ENCODE results near the gene LUZP2.
"Not testable (repeated sequence)": the region's sequence is repeated elsewhere in the genome, so short reads cannot be mapped to it uniquely, and the experiment has no call there.

The LUZP2 gene

DNA sequence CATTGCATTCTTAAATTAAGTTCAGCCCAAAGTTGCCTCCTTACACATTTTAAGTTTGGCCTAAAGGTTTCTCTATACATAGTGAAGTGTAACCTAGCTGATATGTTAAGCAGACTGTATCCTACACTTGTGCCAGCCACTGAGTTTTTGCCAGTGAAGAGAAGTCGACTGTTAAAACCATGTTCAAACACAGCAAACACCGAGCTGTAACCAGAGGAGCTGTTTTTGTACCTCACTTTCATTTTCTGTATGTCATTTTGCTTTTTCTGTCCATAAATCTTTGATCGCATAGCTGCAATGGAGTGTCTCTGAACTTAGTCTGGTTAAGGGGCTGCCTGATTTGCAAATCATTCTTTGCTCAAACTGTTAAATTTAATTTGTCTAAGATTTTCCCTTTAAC is 403.7 kb downstream of the LUZP2 start:
- Histone ChIP-seq H3K27me3 (ENCODE audit: control insufficient read depth, insufficient read depth, low read length) (no peaks in the 10 kb centered on the region), H3K4me1 (ENCODE audit: control insufficient read depth, insufficient read depth, low read length) (peaks cover 5% of the 10 kb centered on the region; the same call in 1 of the 2 replicates), H3K36me3 (ENCODE audit: control insufficient read depth, insufficient read depth, low read length) (no peaks in the 10 kb centered on the region), H3K9ac (ENCODE audit: low read depth, low read length) (no peak overlapping the region), H3K9me3 (ENCODE audit: control insufficient read depth, insufficient read depth, low read length) (no peaks in the 10 kb centered on the region), H3K27ac (ENCODE audit: low read depth, low read length) (no peak overlapping the region), H3K4me3 (ENCODE audit: low read depth, low read length) (no peak overlapping the region)

DNA sequence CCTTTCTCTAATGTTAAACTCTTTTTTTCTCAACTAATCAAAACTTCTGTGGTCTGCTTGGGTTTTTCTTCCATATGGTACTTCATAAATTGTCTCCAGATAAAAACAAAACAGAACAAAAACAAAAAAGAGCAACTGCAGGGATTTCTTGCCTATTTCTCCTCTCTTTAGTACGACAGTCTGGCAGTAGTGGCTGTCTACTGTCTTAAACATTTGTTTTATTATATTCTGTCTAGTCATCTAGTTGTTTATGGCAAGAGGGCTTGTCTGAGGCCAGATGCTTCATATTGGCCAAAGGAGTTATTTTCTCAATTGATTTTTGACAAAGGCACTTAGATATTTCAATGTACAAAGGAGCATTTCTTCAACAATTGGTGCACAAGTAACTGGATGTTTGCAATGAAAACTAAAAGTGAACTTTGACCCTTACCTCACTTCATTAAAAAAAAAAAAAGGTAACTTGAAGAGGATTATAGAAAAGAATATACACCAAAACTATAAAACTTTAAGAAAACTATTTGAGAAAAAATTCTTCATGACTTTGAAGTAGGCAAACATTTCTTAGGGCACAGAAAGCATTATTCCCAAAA is 404.2 kb downstream of the LUZP2 start:
- Histone ChIP-seq H3K36me3 (ENCODE audit: control insufficient read depth, insufficient read depth, low read length) (no peaks in the 10 kb centered on the region), H3K4me1 (ENCODE audit: control insufficient read depth, insufficient read depth, low read length) (peaks cover 5% of the 10 kb centered on the region; the same call in 1 of the 2 replicates), H3K9me3 (ENCODE audit: control insufficient read depth, insufficient read depth, low read length) (no peaks in the 10 kb centered on the region), H3K4me3 (ENCODE audit: low read depth, low read length) (no peak overlapping the region), H3K27ac (ENCODE audit: low read depth, low read length) (no peak overlapping the region), H3K27me3 (ENCODE audit: control insufficient read depth, insufficient read depth, low read length) (no peaks in the 10 kb centered on the region), H3K9ac (ENCODE audit: low read depth, low read length) (no peak overlapping the region)

DNA sequence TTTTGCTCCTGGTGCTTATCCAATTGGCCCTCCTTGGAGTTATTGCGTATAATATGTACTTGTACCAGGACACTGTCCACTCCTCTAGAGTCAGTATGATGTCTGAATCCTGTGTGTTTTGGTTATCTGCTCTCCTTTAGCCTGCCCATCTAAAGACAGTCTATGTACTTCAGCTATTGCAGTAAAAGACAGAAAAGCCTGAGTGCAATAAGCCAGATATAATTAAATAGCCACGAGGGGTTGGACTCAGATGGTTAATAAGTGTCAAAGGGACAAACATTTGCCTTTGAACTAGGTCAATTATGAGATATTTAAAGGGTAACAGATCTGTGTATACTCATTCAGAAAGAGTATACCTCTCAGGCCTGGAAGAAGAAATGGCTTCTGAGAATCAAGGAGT is 406.7 kb downstream of the LUZP2 start:
- no peaks in the 10 kb centered on the region for H3K27me3 ChIP-seq (ENCODE audit: control insufficient read depth, insufficient read depth, low read length)
- no peak overlapping the region for H3K4me3 ChIP-seq (ENCODE audit: low read depth, low read length)
- no peaks in the 10 kb centered on the region for H3K36me3 ChIP-seq (ENCODE audit: control insufficient read depth, insufficient read depth, low read length)
- H3K9me3 ChIP-seq (ENCODE audit: control insufficient read depth, insufficient read depth, low read length): no peaks in the 10 kb centered on the region
- no peak overlapping the region for H3K9ac ChIP-seq (ENCODE audit: low read depth, low read length)
- peaks cover 5% of the 10 kb centered on the region; the same call in 1 of the 2 replicates for H3K4me1 ChIP-seq (ENCODE audit: control insufficient read depth, insufficient read depth, low read length)
- H3K27ac ChIP-seq (ENCODE audit: low read depth, low read length): no peak overlapping the region

DNA sequence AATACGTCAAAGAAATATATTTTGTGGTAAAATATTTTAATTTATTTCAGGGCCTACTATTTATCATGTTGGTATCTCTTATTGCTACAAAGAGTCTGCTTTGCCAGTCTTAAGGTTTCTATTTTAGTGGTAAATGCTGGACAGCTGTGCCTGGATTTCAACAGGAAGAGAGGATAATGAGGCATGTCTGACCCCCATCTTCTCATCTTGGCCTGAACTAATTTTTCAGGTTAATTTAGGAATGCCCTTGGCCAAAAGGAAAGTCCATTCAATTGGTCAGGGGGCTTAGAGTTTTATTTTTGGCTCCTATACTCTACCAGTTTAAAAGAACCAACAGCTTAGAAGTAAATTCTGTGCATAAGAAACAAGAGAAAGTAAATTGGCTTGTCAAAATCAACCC is 428.2 kb downstream of the LUZP2 start:
- Histone ChIP-seq H3K27me3 (ENCODE audit: control insufficient read depth, insufficient read depth, low read length) (no peaks in the 10 kb centered on the region), H3K9me3 (ENCODE audit: control insufficient read depth, insufficient read depth, low read length) (no peaks in the 10 kb centered on the region), H3K27ac (ENCODE audit: low read depth, low read length) (no peak overlapping the region), H3K4me3 (ENCODE audit: low read depth, low read length) (no peak overlapping the region), H3K4me1 (ENCODE audit: control insufficient read depth, insufficient read depth, low read length) (no peaks in the 10 kb centered on the region), H3K9ac (ENCODE audit: low read depth, low read length) (no peak overlapping the region), H3K36me3 (ENCODE audit: control insufficient read depth, insufficient read depth, low read length) (no peaks in the 10 kb centered on the region)

DNA sequence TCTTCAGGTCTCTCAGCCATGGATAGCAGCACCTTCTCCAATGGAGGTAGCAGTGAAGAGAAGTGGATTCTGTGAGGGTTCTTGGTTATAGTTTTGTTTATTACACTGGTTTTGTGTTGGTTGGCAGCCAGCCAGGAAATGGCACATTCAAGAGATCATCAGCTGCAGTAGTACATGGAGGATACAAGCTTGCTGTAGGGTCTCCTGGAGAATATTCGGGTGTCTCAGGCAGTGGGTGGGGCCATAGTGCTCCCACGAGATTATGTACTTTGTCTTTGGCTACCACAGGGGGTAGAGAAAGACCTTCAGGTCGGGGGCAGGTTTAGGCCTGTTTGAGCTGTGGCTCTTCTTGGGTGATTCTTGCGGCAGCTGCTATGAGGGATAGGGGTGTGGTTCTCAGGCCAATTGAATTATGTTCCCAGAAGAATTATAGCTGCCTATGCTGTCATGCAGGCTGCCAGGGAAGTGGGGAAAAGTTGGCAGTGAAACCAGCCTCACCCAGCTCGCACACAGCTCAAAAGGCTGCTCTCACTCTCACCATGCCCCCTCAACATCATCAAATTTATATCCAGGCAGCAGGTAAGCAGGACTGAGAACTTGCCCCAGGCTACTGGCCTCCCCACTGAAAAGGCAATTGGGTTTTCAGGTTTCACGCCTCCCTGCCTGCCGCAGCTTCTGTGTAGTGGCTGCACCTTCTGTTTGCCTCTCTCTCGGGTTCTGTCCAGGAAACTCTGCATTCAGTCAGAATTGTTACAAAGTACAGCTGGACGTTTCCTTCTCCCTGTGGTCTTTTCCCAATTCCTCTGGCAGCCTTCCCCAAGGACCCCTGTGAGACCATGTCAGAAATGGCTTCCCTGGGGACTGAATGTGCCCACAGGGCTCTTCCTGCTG is 435.5 kb downstream of the LUZP2 start:
- Histone ChIP-seq H3K27ac (ENCODE audit: low read depth, low read length) (no peak overlapping the region), H3K9me3 (ENCODE audit: control insufficient read depth, insufficient read depth, low read length) (no peaks in the 10 kb centered on the region), H3K9ac (ENCODE audit: low read depth, low read length) (no peak overlapping the region), H3K27me3 (ENCODE audit: control insufficient read depth, insufficient read depth, low read length) (no peaks in the 10 kb centered on the region), H3K36me3 (ENCODE audit: control insufficient read depth, insufficient read depth, low read length) (no peaks in the 10 kb centered on the region), H3K4me3 (ENCODE audit: low read depth, low read length) (no peak overlapping the region), H3K4me1 (ENCODE audit: control insufficient read depth, insufficient read depth, low read length) (peaks cover 8% of the 10 kb centered on the region)

DNA sequence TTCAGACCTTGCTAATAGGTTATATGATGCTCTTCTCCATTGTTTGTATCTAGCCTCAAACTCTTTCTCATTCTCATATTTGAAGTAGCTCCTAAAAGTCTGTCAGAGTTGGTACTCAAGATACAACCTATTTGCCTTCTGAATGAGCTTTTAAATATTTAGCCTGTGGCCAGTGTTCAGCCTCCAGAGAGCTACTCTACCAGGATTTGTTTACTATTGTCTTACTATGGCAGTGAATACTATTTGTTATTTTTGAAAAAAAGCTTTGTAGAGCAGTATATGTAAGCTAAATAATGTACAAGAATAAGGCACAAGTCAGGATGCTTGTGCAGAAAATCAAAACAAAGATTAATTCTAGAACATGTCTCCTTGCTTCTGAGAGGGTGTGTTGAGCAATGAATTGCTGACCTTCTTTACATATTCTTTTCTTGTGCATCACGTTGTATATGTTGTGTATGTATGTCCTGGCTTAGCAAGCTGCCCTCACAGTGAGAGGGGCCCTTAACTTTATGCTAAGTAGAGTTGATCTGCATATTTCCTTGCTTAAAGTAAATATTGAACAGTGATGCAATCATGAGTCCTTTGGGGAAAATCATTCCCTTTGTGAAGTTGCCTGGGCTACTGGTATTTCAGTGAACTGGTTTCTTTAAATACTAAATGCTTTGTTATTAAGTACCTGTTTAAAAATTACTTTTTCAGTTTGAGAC is 438.0 kb downstream of the LUZP2 start:
- Histone ChIP-seq H3K9ac (ENCODE audit: low read depth, low read length) (no peak overlapping the region), H3K27ac (ENCODE audit: low read depth, low read length) (no peak overlapping the region), H3K36me3 (ENCODE audit: control insufficient read depth, insufficient read depth, low read length) (no peaks in the 10 kb centered on the region), H3K4me3 (ENCODE audit: low read depth, low read length) (no peak overlapping the region), H3K27me3 (ENCODE audit: control insufficient read depth, insufficient read depth, low read length) (no peaks in the 10 kb centered on the region), H3K4me1 (ENCODE audit: control insufficient read depth, insufficient read depth, low read length) (peaks cover 8% of the 10 kb centered on the region), H3K9me3 (ENCODE audit: control insufficient read depth, insufficient read depth, low read length) (no peaks in the 10 kb centered on the region)

DNA sequence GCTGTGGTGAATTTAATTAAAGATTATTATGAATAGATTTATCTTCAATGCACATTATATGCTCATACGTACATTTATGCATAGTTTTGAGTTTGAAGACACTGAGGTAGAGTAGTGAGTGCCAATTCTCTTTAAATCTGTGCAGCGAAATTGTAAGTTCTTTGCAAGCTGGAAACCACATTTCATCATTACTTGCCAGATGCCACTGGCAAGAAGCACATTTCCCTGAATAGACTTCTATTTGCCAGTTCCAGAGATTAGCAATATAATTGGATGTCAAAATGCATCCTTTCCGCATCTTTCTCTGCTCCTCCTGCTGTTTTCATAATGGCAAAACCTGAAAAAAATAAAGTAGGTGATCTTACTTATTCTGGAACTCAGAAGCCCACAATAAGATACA is 448.0 kb downstream of the LUZP2 start:
- H3K4me3 ChIP-seq (ENCODE audit: low read depth, low read length): no peak overlapping the region
- H3K4me1 ChIP-seq (ENCODE audit: control insufficient read depth, insufficient read depth, low read length): no peaks in the 10 kb centered on the region; the same call in 1 of the 2 replicates
- no peak overlapping the region for H3K9ac ChIP-seq (ENCODE audit: low read depth, low read length)
- H3K9me3 ChIP-seq (ENCODE audit: control insufficient read depth, insufficient read depth, low read length): no peaks in the 10 kb centered on the region
- no peak overlapping the region for H3K27ac ChIP-seq (ENCODE audit: low read depth, low read length)
- no peaks in the 10 kb centered on the region for H3K36me3 ChIP-seq (ENCODE audit: control insufficient read depth, insufficient read depth, low read length)
- no peaks in the 10 kb centered on the region for H3K27me3 ChIP-seq (ENCODE audit: control insufficient read depth, insufficient read depth, low read length)

DNA sequence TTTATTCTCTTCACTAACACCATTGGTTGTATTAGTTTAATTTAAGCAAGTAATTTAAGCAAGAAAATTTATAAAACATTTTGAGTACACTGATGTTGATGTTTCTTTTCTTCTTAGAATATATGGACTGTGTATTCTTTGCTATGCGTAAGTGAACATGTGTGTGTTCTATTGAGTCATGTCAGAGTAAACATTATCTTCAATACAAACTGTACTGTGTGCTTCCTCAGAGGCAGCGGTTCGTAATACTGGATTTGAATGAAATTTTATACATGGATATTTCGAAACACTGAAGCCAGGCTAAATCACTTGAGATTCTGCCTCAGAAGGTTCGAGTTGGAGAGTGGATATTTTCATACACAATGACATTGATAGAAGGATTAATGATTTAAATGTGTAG is 452.6 kb downstream of the LUZP2 start:
- Histone ChIP-seq H3K27ac (ENCODE audit: low read depth, low read length) (no peak overlapping the region), H3K4me1 (ENCODE audit: control insufficient read depth, insufficient read depth, low read length) (no peaks in the 10 kb centered on the region; the same call in 1 of the 2 replicates), H3K9me3 (ENCODE audit: control insufficient read depth, insufficient read depth, low read length) (no peaks in the 10 kb centered on the region), H3K27me3 (ENCODE audit: control insufficient read depth, insufficient read depth, low read length) (no peaks in the 10 kb centered on the region), H3K36me3 (ENCODE audit: control insufficient read depth, insufficient read depth, low read length) (no peaks in the 10 kb centered on the region), H3K9ac (ENCODE audit: low read depth, low read length) (no peak overlapping the region), H3K4me3 (ENCODE audit: low read depth, low read length) (no peak overlapping the region)

DNA sequence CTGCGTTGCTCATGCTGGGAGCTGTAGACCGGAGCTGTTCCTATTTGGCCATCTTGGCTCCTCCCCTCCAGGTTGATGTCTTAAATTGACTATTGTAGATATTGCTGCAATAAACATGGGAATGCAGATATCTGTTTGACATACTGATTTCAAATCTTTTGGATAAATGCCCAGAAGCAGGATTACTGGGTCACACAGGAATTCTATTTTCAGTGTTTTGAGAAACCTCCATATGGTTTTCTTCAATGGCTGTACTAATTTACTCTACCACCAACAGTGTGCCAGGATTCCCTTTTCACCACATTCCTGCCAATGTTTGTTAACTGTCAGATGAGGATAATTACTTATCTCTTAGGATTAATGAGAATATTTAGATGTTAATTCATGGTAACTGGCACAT is 467.0 kb downstream of the LUZP2 start:
- Histone ChIP-seq H3K36me3 (ENCODE audit: control insufficient read depth, insufficient read depth, low read length) (no peaks in the 10 kb centered on the region), H3K4me3 (ENCODE audit: low read depth, low read length) (no peak overlapping the region), H3K27me3 (ENCODE audit: control insufficient read depth, insufficient read depth, low read length) (no peaks in the 10 kb centered on the region), H3K9me3 (ENCODE audit: control insufficient read depth, insufficient read depth, low read length) (peaks cover 7% of the 10 kb centered on the region), H3K4me1 (ENCODE audit: control insufficient read depth, insufficient read depth, low read length) (no peaks in the 10 kb centered on the region), H3K9ac (ENCODE audit: low read depth, low read length) (no peak overlapping the region), H3K27ac (ENCODE audit: low read depth, low read length) (no peak overlapping the region)

DNA sequence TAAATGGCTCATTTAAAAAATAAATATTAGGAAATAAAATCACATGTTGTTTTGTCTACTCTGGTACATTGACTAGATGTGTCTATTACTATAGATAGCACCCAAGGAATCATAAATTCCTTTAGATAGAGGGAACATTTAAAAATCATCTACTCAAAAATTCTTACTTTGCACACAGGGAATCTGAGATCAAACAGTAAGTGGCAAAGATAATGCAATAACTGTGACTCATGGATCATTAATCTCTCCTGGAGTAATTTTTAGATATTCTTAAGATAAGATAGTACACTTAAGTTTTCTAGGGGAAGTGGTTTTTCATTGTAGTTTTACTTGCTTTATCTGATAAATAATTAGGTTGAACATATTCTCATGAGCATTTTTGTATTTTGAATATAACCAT is 468.9 kb downstream of the LUZP2 start:
- Histone ChIP-seq H3K4me1 (ENCODE audit: control insufficient read depth, insufficient read depth, low read length) (no peaks in the 10 kb centered on the region), H3K27me3 (ENCODE audit: control insufficient read depth, insufficient read depth, low read length) (no peaks in the 10 kb centered on the region), H3K9ac (ENCODE audit: low read depth, low read length) (no peak overlapping the region), H3K9me3 (ENCODE audit: control insufficient read depth, insufficient read depth, low read length) (peaks cover 7% of the 10 kb centered on the region), H3K27ac (ENCODE audit: low read depth, low read length) (no peak overlapping the region), H3K36me3 (ENCODE audit: control insufficient read depth, insufficient read depth, low read length) (no peaks in the 10 kb centered on the region), H3K4me3 (ENCODE audit: low read depth, low read length) (no peak overlapping the region)

DNA sequence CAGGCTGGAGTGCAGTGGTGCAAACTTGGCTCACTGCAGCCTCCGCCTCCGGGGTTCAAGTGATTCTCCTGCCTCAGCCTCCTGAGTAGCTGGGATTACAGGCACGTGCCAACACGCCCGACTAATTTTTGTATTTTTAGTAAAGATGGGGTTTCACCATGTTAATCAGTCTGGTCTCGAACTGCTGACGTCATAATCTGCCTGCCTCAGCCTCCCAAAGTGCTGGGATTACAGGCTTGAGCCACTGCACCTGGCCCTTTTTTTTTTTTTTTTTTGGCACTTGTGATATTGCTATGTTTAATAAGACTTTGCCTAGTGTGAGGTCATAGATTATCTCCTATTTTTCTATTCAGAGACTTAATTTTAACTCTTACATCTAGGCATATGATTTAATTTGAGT is 497.1 kb downstream of the LUZP2 start:
- H3K9ac ChIP-seq (ENCODE audit: low read depth, low read length); H3K36me3 ChIP-seq (ENCODE audit: control insufficient read depth, insufficient read depth, low read length); H3K27me3 ChIP-seq (ENCODE audit: control insufficient read depth, insufficient read depth, low read length); H3K27ac ChIP-seq (ENCODE audit: low read depth, low read length); H3K4me1 ChIP-seq (ENCODE audit: control insufficient read depth, insufficient read depth, low read length); H3K4me3 ChIP-seq (ENCODE audit: low read depth, low read length); H3K9me3 ChIP-seq (ENCODE audit: control insufficient read depth, insufficient read depth, low read length): not testable (repeated sequence)
